Measurements from ENCODE around the gene MYO19.
"Not testable (repeated sequence)": the region's sequence is repeated elsewhere in the genome, so short reads cannot be mapped to it uniquely, and the experiment has no call there.

MYO19 gene

GRCh38 chr17:36498560-36499300, 35.9 kb downstream of the MYO19 start:
- no peak for DNase-seq

- no peak for DNase-seq
These were observed 36.5 kb downstream of the MYO19 start for GRCh38 chr17:36498155-36498554.

GRCh38 chr17:36496018-36496789, 38.5 kb downstream of the MYO19 start:
- DNase-seq: no peak

- no peak for DNase-seq
These were observed 39.5 kb downstream of the MYO19 start for GRCh38 chr17:36495076-36495578.

GRCh38 chr17:36494674-36495073, 40.0 kb downstream of the MYO19 start:
- no peak for DNase-seq

GRCh38 chr17:36493956-36494355, 40.7 kb downstream of the MYO19 start:
- DNase-seq: no peak

GRCh38 chr17:36486204-36487194, 48.2 kb downstream of the MYO19 start, which contains the start of gene ZNHIT3:
Gene ZNHIT3, plus strand, starts transcription at chr17:36486681. Its CDS starts 19 bp downstream, at chr17:36486700.
- peak; percentile 88 for DNase-seq

- DNase-seq: no peak
These were observed 48.9 kb downstream of the MYO19 start for GRCh38 chr17:36485805-36486203.

GRCh38 chr17:36485027-36485426, 49.6 kb downstream of the MYO19 start:
- DNase-seq: no peak

GRCh38 chr17:36484021-36484420, 50.6 kb downstream of the MYO19 start:
- DNase-seq: not testable (repeated sequence)

GRCh38 chr17:36482611-36483504, 51.8 kb downstream of the MYO19 start:
- DNase-seq: peak; percentile 66

GRCh38 chr17:36481829-36482228, 52.8 kb downstream of the MYO19 start:
- DNase-seq: no peak

GRCh38 chr17:36475346-36475970, 59.2 kb downstream of the MYO19 start:
- DNase-seq: no peak

- no peak for DNase-seq
These were observed 60.1 kb downstream of the MYO19 start for GRCh38 chr17:36474571-36474970.

GRCh38 chr17:36470499-36470898, 64.2 kb downstream of the MYO19 start:
- DNase-seq: no peak

GRCh38 chr17:36469733-36470132, 64.9 kb downstream of the MYO19 start:
- no peak for DNase-seq

- no peak for DNase-seq
These were observed 65.6 kb downstream of the MYO19 start for GRCh38 chr17:36468903-36469635.

GRCh38 chr17:36464765-36465088, 69.9 kb downstream of the MYO19 start:
- DNase-seq: no peak

- no peak for DNase-seq
These were observed 70.5 kb downstream of the MYO19 start for GRCh38 chr17:36463916-36464764.
